ENCODE measurements around the gene CILP.
"Not testable (repeated sequence)": the region's sequence is repeated elsewhere in the genome, so short reads cannot be mapped to it uniquely, and the experiment has no call there.

Gene CILP

GRCh38 chr15:65210770-65211481 lies at the start of gene CILP:
Gene CILP, minus strand, starts transcription at chr15:65211473. Its CDS starts 1,718 bp downstream, at chr15:65209755.
- no peak for DNase-seq

DNA sequence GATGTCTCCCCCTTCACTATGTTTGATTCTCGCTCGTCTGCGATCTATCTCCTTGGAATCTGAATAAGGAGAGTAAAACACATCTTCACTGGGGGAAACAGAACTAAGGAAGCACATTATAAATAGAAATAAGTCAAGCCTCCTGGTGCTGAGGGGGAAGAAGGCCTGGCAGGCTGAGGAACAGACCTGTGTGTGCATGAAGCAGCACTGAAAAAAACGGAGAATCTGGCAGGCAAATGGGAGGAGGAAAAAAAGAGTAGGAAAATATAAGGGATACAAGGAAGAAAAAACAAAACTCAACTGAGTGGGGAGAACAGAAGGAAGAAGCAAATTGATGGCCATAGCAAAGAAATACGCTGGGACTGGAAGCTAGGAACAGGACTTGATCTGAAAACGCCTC lies 49.7 kb upstream of the CILP start:
- DNase-seq = no peak

- DNase-seq = no peak
Measured at GRCh38 chr15:65259367-65259797, 48.1 kb upstream of the CILP start.

DNA sequence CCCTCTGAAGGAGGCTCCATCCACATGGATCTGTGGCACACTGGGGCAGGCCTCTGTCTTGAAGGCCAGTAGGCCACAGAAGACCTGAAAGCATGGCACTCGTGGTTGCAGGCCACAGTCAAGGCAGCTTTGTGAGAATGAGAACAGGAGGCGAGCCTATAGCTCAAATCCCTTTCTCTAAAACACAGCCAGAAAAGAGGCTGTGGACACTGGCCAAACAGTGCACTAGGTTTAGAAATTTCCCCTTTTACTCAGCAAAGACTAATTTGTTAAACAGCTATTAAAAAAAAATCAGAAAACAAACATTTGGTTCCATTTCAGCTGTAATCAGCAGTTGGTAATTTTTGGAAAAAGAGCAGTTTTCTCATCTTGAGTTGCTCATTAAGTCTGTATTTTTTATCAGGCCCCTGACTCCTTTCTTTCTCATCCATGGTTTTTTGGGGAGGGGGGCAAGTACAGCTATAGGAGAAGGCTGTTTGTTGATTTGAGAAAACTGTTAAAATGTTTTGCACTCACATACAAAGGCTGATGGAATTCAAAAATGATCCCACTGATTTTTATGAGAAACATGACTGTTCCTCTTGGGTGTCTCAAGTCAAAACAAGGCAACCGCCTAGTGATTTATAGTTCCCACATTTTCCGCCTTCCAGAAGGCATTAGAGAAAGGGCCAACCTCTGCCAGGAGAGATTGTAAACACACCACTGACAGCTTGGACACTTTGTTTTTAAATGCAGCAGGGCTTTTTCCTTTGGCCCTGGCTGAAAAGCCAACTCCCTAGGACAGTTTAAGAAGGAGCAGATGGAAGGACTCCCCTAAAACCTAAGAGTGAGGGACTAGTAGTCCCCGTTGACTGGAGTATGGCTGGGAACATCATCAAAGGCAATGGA lies 47.3 kb upstream of the CILP start:
- DNase-seq = no peak

- DNase-seq = no peak
Measured at GRCh38 chr15:65255486-65256140, 44.3 kb upstream of the CILP start.

GRCh38 chr15:65254758-65255157 lies 43.5 kb upstream of the CILP start:
- no peak for DNase-seq

GRCh38 chr15:65254356-65254755 lies 43.1 kb upstream of the CILP start:
- DNase-seq = no peak

GRCh38 chr15:65249641-65250040 lies 38.4 kb upstream of the CILP start:
- DNase-seq = no peak

GRCh38 chr15:65248511-65249255 lies 37.4 kb upstream of the CILP start:
- DNase-seq = no peak

DNA sequence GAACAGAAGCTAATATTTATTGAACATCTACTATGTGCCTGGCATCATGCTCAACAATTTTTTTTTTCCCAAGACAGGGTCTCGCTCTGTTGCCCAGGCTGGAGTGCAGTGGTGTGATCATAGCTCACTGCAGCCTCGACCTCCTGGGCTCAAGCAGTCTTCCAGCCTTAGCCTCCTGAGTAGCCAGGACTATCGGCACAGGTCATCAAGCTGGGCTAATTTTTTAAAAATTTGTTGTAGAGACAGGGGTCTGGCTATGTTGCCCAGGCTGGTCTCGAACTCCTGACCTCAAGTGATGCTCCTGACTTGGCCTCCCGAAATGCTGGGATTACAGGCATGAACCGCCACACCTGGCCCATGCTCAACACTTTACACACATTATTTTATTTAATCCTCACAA lies 35.7 kb upstream of the CILP start:
- no peak for DNase-seq

DNA sequence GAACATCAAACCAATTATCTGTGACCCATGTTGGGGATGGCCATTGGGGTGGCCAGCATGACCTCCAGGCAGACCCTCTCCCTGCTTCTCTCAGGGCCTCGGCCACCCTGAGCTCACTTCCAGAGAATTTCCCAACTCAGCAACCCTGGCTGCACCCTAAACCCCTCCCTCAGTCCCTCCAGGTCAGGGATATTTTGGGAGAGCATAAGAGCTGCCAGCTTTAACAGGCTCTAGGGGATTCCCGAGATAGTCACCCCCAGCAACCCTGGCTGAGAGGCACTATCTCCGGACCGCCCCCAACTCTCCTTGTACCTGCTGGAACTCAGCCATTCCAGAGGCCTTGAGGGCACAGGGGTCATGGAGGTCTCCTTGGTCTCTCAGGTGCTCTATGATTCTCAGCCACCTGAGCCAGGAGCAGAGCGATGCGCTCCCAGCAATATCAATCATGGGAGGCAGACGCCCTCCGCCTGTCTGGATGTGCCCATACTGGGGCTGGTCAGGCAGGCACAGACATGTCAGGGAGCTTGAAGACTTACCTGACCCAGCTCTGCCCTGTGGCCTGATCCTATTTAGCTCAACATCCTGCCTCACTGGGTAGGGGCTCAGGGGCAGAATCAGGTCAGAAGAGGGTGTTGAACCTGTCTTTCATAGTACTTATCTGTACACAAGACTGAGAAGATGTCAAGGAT lies 34.9 kb upstream of the CILP start:
- DNase-seq = no peak

- DNase-seq = no peak
Measured at GRCh38 chr15:65245096-65245856, 34.0 kb upstream of the CILP start.

DNA sequence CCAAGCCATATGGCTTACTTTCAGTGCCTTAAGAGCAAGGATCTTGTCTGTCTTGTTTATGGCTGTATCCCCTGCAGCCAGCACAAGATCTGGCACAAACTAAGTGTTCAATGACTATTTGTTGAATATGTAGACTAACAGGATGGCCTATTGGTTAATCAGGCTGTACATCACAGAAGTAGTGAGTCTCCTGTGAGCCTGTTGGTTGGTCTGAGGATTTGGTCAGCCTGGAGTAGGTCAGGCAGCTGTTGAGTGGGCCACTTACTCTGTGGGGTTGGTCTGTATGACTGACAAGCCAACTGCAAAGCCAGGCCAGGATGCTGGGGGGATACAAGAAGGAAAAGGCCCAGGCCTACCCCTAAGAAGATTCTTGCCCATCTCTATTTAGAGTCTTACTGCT lies 33.4 kb upstream of the CILP start:
- DNase-seq = no peak

DNA sequence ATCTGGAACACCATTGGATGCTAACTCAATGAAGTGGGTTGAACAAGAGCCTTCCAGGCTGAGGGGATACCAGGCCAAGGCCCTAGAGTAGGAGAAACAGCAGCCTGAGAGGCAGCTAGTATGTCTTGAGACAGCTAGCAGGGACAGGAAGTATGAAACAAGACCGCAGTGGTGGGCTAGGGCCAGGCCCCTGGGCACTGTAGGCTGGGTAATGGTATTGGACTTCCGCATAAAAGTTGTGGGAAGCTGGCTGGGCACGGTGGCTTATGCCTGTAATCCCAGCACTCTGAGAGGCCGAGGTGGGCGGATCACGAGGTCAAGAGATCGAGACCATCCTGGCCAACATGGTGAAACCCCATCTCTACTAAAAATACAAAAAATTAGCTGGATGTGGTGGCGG lies 25.2 kb upstream of the CILP start:
- DNase-seq = not testable (repeated sequence)

GRCh38 chr15:65233696-65234095 lies 22.4 kb upstream of the CILP start:
- DNase-seq = no peak

GRCh38 chr15:65232520-65232919 lies 21.2 kb upstream of the CILP start:
- DNase-seq = no peak

DNA sequence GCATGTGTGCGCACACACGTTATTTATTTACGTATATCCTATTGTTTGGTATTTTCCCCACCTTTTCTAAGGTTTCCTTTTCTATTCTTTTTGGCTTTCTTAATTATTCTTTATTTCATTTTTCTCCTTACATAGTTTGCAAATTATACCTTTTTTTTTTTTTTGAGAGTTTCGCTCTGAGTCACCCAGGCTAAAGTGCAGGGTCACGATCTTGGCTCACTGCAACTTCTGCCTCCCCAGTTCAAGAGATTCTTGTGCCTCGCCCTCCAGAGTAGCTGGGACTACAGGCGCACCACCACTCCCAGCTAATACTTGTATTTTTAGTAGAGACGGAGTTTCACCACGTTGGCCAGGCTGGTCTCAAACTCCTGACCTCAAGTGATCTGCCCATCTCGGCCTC lies 20.0 kb upstream of the CILP start:
- DNase-seq = no peak

DNA sequence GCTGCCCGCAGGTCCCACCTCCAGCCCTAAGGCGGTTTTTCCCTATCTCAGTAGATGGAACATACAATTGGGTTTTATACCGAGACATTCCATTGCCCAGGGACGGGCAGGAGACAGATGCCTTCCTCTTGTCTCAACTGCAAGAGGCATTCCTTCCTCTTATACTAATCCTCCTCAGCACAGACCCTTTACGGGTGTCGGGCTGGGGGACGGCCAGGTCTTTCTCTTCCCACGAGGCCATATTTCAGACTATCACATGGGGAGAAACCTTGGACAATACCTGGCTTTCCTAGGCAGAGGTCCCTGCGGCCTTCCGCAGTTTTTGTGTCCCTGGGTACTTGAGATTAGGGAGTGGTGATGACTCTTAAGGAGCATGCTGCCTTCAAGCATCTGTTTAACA lies 15.6 kb upstream of the CILP start:
- DNase-seq = not testable (repeated sequence)

DNA sequence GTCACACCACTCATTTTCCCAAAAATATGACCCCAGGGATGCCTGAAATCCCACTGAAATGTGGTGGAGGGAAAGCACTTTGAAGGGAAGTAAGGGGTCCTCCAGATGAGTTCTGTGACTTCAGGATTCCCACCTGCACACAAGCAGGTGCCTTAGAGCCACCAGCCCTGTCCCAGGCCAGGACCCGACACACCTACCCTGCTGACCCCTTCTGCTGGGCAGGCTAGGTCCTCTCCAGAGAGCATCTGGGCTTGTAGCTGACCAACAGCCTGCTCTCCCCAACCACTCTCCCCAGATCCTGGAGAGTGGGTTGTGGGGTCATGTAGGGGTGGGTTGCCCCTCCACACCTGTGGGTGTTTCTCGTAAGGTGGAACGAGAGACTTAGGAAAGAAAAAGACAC lies 14.9 kb upstream of the CILP start:
- no peak for DNase-seq

- no peak for DNase-seq
Measured at GRCh38 chr15:65223996-65224395, 12.7 kb upstream of the CILP start.

DNA sequence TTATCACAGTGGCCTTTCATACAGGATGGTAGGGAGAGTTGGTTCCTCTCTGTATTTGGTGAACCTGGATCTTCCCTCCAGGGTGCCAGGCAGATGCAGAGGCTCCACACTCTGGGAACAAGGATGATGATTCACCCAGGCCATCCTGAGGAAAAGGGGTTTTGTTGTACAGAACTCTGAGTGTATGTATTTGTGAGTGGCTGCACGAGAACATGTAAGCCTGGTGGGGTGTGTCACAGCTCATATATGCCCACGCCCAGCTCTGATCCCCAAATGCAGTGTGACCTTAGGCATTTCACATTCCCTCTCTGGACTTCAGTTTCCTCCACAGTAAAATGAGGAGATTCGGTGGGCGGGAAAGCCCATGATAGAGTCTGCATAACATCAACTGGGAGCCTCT lies 11.6 kb upstream of the CILP start:
- no peak for DNase-seq

DNA sequence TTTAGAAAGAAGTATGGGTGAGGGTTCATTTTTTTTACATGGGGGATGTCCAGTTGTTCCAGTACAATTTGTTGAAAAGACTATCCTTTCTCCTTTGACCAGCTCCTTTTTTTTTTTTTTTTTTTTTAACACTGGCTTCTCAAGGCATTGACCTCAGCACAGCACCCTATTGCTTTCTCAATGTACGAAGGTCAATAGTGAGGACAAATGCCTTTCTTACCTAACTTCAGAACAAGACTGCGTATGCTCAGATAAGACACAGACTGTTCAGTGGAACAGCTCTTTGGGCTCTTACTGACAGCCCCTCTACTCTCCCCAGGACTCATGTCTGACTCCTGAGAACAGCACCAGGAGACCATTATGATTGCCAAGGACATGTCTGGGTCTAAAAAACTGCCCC lies 10.4 kb upstream of the CILP start:
- no peak for DNase-seq
